Measurements from ENCODE around the gene FBXL4.

Gene FBXL4

GRCh38 chr6:98947411-98948292, at the start of gene FBXL4:
Gene FBXL4, minus strand, starts transcription at chr6:98947946. Its CDS starts 20,958 bp downstream, at chr6:98926988.
- in situ Hi-C loops (cut with MboI; ENCODE audit: low sequenced_read_pairs), result no loop called here

GRCh38 chr6:98995116-98995515, 47.4 kb upstream of the FBXL4 start:
- in situ Hi-C loops (cut with MboI; ENCODE audit: low sequenced_read_pairs), result no loop called here

GRCh38 chr6:98992535-98992934, 44.8 kb upstream of the FBXL4 start:
- in situ Hi-C loops (cut with MboI; ENCODE audit: low sequenced_read_pairs), result no loop called here

- in situ Hi-C loops (cut with MboI; ENCODE audit: low sequenced_read_pairs), result no loop called here
These were observed 38.4 kb upstream of the FBXL4 start for GRCh38 chr6:98986071-98986615.

- in situ Hi-C loops (cut with MboI; ENCODE audit: low sequenced_read_pairs), result no loop called here
These were observed 37.6 kb upstream of the FBXL4 start for GRCh38 chr6:98985391-98985790.

- in situ Hi-C loops (cut with MboI; ENCODE audit: low sequenced_read_pairs), result no loop called here
These were observed 36.4 kb upstream of the FBXL4 start for GRCh38 chr6:98984121-98984520.

- in situ Hi-C loops (cut with MboI; ENCODE audit: low sequenced_read_pairs), result no loop called here
These were observed 33.7 kb upstream of the FBXL4 start for GRCh38 chr6:98981473-98981872.

- in situ Hi-C loops (cut with MboI; ENCODE audit: low sequenced_read_pairs), result no loop called here
These were observed 33.1 kb upstream of the FBXL4 start for GRCh38 chr6:98980819-98981218.

- in situ Hi-C loops (cut with MboI; ENCODE audit: low sequenced_read_pairs), result no loop called here
These were observed 30.0 kb upstream of the FBXL4 start for GRCh38 chr6:98977671-98978292.

GRCh38 chr6:98976674-98977385, 29.1 kb upstream of the FBXL4 start:
- in situ Hi-C loops (cut with MboI; ENCODE audit: low sequenced_read_pairs), result no loop called here

- in situ Hi-C loops (cut with MboI; ENCODE audit: low sequenced_read_pairs), result no loop called here
These were observed 27.7 kb upstream of the FBXL4 start for GRCh38 chr6:98975421-98975820.

GRCh38 chr6:98974309-98974708, 26.6 kb upstream of the FBXL4 start:
- in situ Hi-C loops (cut with MboI; ENCODE audit: low sequenced_read_pairs), result no loop called here

- in situ Hi-C loops (cut with MboI; ENCODE audit: low sequenced_read_pairs), result no loop called here
These were observed 25.8 kb upstream of the FBXL4 start for GRCh38 chr6:98973571-98973970.

- in situ Hi-C loops (cut with MboI; ENCODE audit: low sequenced_read_pairs), result no loop called here
These were observed 23.6 kb upstream of the FBXL4 start for GRCh38 chr6:98971303-98971702.

- in situ Hi-C loops (cut with MboI; ENCODE audit: low sequenced_read_pairs), result no loop called here
These were observed 22.7 kb upstream of the FBXL4 start for GRCh38 chr6:98970469-98970868.

- in situ Hi-C loops (cut with MboI; ENCODE audit: low sequenced_read_pairs), result no loop called here
These were observed 19.9 kb upstream of the FBXL4 start for GRCh38 chr6:98967616-98968015.

- in situ Hi-C loops (cut with MboI; ENCODE audit: low sequenced_read_pairs), result no loop called here
These were observed 11.9 kb upstream of the FBXL4 start for GRCh38 chr6:98959631-98960030.

- in situ Hi-C loops (cut with MboI; ENCODE audit: low sequenced_read_pairs), result no loop called here
These were observed 11.0 kb upstream of the FBXL4 start for GRCh38 chr6:98958776-98959175.

- in situ Hi-C loops (cut with MboI; ENCODE audit: low sequenced_read_pairs), result no loop called here
These were observed 9.7 kb upstream of the FBXL4 start for GRCh38 chr6:98957450-98957849.

GRCh38 chr6:98949589-98949988, 1.8 kb upstream of the FBXL4 start:
- in situ Hi-C loops (cut with MboI; ENCODE audit: low sequenced_read_pairs), result no loop called here

- in situ Hi-C loops (cut with MboI; ENCODE audit: low sequenced_read_pairs), result no loop called here
These were observed 801 bp downstream of the FBXL4 start for GRCh38 chr6:98946879-98947410.
